Stimulated activated CD8-positive, alpha-beta memory T cell treated with anti-CD3 and anti-CD28 coated beads, Interleukin-7, amount 100 ng/mL, for 4 hours (primary cell): ENCODE measurements around the gene CA5A.

Source experiments
- DNase-seq, 2 donors: peaks; one replicate each; pipeline ENCODE4 v3.0.0-alpha.2; 2020; ENCODE audit warnings: low read depth in 2 of 2

CA5A gene

GRCh38 chr16:87963400-87963799, 27.1 kb upstream of the CA5A start:
- peak; percentile 64 to 74 for DNase-seq

DNA sequence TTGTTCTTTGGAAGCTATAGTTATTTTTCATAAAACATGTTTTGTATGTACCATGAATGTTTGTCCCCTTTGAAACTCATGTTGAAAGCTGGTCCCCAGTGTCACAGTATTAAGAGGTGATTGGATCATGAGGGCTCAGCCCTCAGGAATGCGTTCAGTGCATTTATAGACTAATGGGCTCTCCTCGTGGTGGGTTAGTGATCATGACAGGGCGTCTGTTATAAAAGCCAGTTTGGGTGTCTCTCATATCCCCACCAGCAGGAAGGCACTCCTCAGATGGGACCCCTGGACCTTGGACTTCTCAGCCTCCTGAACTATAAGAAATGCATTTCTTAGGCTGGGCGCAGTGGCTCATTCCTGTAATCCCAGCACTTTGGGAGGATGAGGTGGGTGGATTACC, 25.3 kb upstream of the CA5A start:
- no peak for DNase-seq

DNA sequence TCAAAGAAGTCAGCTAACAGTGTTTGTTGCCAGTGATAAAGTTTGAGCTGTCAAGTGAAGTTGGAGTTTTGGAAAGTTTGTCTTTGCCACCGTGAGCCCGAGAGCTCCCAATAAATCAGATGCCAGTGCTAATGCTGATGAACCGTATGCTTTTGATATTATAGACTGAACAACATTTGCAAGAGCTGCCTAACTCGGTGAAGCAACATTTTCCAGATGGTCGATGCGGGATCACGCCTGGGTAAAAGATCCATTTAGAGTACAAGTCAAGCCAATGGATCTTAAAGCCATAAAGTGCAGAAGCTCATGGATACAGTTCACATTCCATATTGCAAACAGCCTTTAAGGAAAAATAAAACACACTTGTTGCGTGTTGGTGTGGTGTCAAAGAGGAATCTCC, 24.5 kb upstream of the CA5A start:
- no peak for DNase-seq

DNA sequence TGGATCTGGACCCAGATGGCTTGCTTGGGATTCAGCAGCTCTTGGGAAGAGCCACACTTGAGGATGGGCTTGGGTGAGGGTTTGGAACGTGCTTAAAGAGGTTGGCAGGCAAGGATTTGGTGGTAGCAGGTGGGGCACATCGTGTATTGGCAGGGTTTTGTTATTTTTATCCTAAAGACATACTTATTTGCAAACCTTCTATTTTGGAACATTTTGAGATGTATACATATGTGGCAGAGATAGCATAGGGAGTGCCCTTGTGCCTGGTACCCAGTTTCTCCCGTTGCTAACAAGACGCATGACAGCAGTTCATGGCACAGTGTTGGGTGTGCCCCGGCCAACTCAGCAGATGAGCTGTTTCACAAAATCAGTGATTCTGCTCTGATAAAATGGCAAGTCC, 24.0 kb upstream of the CA5A start:
- DNase-seq, result no peak

DNA sequence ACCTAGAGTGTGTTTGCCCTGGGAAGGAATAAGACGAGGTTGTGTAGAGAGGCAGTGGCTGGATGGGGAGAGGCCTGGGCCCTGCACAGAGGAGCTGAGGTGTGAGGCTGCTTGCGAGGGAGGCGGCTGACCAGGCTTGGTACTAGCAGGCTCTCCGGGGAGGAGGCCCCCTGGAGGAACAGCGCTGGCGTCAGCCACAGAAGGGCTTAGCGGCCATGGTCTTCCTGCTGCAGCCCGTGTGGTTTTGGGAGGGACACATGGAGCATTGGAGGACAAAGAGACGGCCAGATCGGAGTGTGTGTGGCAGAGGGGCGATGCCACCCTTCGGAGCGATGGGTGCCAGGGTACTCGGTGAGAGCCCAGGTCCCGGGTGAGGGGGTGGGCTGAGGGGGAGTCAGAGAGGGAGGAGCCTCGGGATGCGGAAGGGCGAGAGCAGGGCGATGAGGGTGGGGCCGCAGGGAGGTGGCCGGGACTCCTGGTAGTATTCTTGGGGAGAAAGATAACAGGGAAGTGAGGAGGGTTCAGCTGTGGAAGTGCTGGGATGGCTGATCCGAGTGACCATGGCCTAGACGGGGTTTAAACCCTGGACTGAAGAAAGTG, 23.2 kb upstream of the CA5A start:
- DNase-seq, result no peak

DNA sequence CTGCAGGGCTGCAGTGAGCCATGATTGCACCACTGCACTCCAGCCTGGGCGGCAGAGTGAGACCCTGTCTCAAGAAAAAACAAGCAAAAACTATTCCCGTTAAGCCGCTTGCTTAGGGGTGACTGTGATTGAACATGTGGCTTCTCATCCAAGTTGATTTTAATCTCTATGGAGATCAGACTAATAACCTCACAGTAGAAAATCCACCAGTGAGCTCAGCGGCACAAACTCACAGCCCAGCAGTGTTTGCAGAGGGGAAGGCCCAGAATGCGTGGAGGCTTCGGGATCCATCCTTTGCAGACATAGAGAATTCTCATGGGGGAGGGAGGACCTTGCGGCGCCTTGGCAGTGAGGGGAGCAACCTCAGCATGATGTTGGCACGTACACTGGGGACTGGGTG, 22.3 kb upstream of the CA5A start:
- DNase-seq, result no peak

- no peak for DNase-seq
These were observed 21.2 kb upstream of the CA5A start for GRCh38 chr16:87957296-87958094.

- peak; percentile 62 to 64 for DNase-seq
These were observed 20.3 kb upstream of the CA5A start for GRCh38 chr16:87956365-87957231.

DNA sequence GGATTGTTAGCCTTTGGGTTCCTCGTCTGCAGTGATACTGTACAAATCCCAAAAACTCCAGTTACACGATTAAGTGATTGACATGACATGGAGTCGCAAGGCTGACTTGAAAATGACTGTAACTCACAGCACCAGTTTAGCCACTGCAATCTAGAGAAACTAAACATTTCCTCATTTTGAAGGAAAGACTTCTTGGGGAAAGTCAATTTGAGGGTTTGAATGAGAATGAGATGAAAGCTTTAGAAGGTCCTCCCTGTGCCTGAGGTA, 19.7 kb upstream of the CA5A start:
- no peak for DNase-seq

DNA sequence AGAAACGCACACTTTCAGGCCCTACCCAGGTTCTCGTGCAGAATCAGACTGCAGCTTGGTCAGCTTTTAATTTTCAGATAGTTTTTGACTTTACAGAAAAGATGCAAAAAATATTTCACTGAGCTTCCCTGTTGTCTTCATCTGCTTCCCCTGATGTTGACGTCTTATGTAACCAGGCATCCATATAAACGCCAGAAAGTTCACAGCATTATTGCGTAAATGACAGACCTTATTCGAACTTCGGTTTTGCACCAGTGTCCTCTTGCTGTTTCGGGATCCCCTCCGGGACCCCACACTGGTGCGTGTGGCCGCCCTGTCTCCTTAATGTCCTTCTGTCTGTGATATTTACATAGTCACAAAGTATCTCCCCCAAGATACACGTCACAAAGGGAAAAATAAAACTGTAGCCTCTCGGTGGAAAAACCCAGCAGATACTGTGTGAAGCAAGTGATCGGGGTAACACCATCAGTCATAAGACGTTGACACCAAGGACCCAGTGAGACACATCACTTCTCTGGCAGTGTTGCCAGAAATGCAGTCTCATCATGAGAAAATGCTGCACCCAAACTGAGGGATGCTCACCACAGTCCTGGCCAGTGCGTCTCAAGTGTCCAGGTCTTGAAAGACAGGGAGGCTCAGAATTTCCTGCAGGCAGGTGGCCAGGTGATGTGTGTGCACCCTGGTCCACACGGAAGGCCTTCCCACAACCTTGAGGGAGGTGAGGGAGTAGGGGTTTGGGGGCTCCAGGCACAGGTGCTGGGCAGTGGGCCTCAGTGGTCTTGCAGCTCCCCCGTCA, 19.2 kb upstream of the CA5A start:
- DNase-seq, result no peak

GRCh38 chr16:87954826-87955225, 18.5 kb upstream of the CA5A start:
- no peak for DNase-seq

DNA sequence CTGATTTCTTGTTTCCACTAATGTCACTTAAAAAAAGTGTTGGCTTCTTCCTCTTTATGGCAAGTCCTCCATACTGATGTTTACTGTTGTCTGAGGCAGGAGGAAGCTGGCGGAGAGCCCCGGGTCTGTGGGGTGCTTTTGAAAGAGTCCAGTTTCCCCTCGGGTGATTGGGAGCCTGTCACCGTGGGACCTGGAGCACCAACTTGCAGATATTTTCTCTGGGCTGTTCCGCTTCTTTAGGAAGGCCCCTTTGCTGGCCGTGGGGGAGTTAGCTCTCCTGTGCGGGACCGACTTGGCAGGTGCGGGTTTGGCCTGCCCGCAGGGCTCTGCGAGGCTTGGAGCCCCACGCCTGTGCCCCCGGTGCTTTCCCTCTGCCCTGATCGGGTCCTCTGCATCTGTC, 18.0 kb upstream of the CA5A start:
- no peak for DNase-seq

- DNase-seq, result no peak
These were observed 17.2 kb upstream of the CA5A start for GRCh38 chr16:87953308-87954215.

- DNase-seq, result no peak
These were observed 16.4 kb upstream of the CA5A start for GRCh38 chr16:87952751-87953150.

GRCh38 chr16:87951552-87952538, 15.5 kb upstream of the CA5A start:
- DNase-seq, result no peak

DNA sequence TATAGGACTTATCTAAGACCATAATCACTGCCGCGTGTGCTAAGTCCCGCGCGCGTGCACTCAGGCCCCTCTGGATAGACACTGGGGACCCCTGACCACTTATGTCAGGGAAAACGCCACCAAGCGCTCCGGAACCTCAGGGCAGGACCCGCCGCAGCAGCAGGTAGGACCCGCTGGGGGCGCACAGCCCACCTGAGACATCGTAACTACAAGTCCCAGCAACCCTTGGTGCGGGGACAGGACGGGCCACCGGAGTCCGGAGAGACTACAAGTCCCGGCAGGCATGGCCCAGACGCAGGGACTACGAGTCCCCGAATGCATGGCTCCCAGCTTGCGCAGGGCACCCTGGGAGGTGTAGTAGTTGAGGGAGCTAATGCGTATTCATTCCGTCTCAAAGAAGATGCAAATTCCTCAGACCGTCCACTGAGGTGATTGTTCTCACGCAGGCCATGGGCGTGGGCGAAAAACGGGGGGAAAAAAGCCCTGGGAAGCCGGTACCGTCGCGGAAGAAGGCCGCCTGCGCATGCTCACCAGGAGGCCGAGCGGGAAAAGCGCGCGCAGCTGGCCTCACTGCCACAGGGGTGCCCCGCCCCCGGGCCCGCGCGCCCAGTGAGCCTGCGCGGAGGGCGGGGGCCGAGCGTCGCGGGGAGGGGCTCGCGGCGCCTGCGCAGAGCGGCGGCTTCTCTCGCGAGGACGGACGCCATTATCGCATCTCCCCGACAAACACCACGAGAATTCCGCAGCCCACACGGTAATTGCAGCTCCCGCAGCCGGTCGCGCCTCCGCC, 14.6 kb upstream of the CA5A start, which contains the start of gene BANP:
TSS of gene BANP (plus strand) at position 670 of the 787 bp plus-strand sequence. CDS start 23,682 bp downstream, outside the sequence.
- peak; percentile 97 for DNase-seq

- no peak for DNase-seq
These were observed 12.9 kb upstream of the CA5A start for GRCh38 chr16:87949071-87949744.

- DNase-seq, result no peak
These were observed 12.4 kb upstream of the CA5A start for GRCh38 chr16:87948735-87949070.
